CD4-positive, alpha-beta memory T cell (primary cell): Measurements from ENCODE around the gene ZDHHC17. TPM values are rescaled to one million over a fixed set of nuclear protein-coding genes. Genes with fewer than 3 reads are reported as not detected.
"Not testable (repeated sequence)": the region's sequence is repeated elsewhere in the genome, so short reads cannot be mapped to it uniquely, and the experiment has no call there.

ENCODE experiments used
- CTCF ChIA-PET: fragments of 350-600 bp; sonication (Branson Sonifier 250); formaldehyde crosslinking; loops from one replicate; lab custom pipeline; 2021; ENCODE audit warnings: inconsistent platforms; ENCODE audit not compliant: partially characterized antibody; lab: Charles Lee
- POLR2A ChIA-PET: fragments of 350-600 bp; sonication (Branson Sonifier 250); formaldehyde crosslinking; loops from one replicate; lab custom pipeline; 2021; ENCODE audit not compliant: partially characterized antibody; lab: Charles Lee
- DNase-seq, 5 donors: peaks; one replicate each; pipeline versions ENCODE4 v3.0.0 to v3.0.0-alpha.2; 2020 to 2022; ENCODE audit warnings: mixed read lengths in 1 of 5
- H3K27ac ChIP-seq: one replicate; pipeline ENCODE4 v1.7.0; 2013; ENCODE audit warnings: low read depth, low read length
- H3K27me3 ChIP-seq: 2 replicates; pipeline ENCODE4 v1.7.0; 2013; ENCODE audit warnings: mild to moderate bottlenecking, low read length, moderate library complexity; ENCODE audit not compliant: insufficient read depth
- H3K36me3 ChIP-seq: 2 replicates; pipeline ENCODE4 v1.7.0; 2013; ENCODE audit warnings: mild to moderate bottlenecking, low read length, moderate library complexity; ENCODE audit not compliant: insufficient read depth
- H3K4me1 ChIP-seq: 2 replicates; pipeline ENCODE4 v1.7.0; 2013; ENCODE audit warnings: mild to moderate bottlenecking, low read length, moderate library complexity; ENCODE audit not compliant: insufficient read depth
- H3K4me3 ChIP-seq, 2 donors: one replicate each; pipeline ENCODE4 v1.7.0; 2013; ENCODE audit warnings: low read length in 2 of 2, mild to moderate bottlenecking in 1 of 2
- H3K9me3 ChIP-seq, 2 donors: one replicate each; pipeline ENCODE4 v1.7.0; 2013; ENCODE audit warnings: low read length in 2 of 2, control low read depth in 1 of 2; ENCODE audit not compliant: control insufficient read depth in 1 of 2
- H3K27ac Mint-ChIP-seq, 7 donors: one replicate each; pipeline ENCODE4 v1.8.0; 2020 to 2021; ENCODE audit warnings: mixed read lengths in 7 of 7, mild to moderate bottlenecking in 6 of 7, inconsistent platforms in 3 of 7, moderate library complexity in 3 of 7
- H3K27me3 Mint-ChIP-seq, 2 donors: one replicate each; pipeline ENCODE4 v1.8.0; 2020 to 2021; ENCODE audit warnings: mixed read lengths in 2 of 2
- H3K36me3 Mint-ChIP-seq, 2 donors: one replicate each; pipeline ENCODE4 v1.8.0; 2020 to 2021; ENCODE audit warnings: mixed read lengths in 2 of 2, inconsistent platforms in 1 of 2, mild to moderate bottlenecking in 1 of 2
- H3K4me1 Mint-ChIP-seq, 4 donors: one replicate each; pipeline ENCODE4 v1.8.0; 2020 to 2021; ENCODE audit warnings: mixed read lengths in 4 of 4, mild to moderate bottlenecking in 1 of 4
- H3K4me3 Mint-ChIP-seq, 8 donors: one replicate each; pipeline ENCODE4 v1.8.0; 2020 to 2021; ENCODE audit warnings: mixed read lengths in 8 of 8, mild to moderate bottlenecking in 7 of 8, moderate library complexity in 6 of 8, inconsistent platforms in 3 of 8
- H3K9me3 Mint-ChIP-seq, 8 donors: one replicate each; pipeline ENCODE4 v1.8.0; 2020 to 2021; ENCODE audit warnings: mixed read lengths in 8 of 8, mild to moderate bottlenecking in 5 of 8, inconsistent platforms in 3 of 8, moderate library complexity in 1 of 8
- intact Hi-C: fragments of 100-400 bp; cut with micrococcal nuclease; formaldehyde crosslinking; loops from one replicate; pipeline ENCODE4 v1.15.1; 2023
- polyA plus RNA-seq, 2 donors: library from polyadenylated mRNA; unstranded; fragments of 300-500 nt; fragmentation: Illumina TruSeq; gene quantifications; one replicate each; pipeline ENCODE4 v1.2.3, GENCODE V29; 2021
- total RNA-seq, 2 experiments: library from RNA; stranded (reverse); gene quantifications; one replicate each; pipeline ENCODE4 v1.2.3, GENCODE V29; 2021

Gene ZDHHC17
- total and polyA plus RNA-seq, 4 experiments from 2014 or later, result 9.4 to 52.9 (median 32.6) TPM

DNA sequence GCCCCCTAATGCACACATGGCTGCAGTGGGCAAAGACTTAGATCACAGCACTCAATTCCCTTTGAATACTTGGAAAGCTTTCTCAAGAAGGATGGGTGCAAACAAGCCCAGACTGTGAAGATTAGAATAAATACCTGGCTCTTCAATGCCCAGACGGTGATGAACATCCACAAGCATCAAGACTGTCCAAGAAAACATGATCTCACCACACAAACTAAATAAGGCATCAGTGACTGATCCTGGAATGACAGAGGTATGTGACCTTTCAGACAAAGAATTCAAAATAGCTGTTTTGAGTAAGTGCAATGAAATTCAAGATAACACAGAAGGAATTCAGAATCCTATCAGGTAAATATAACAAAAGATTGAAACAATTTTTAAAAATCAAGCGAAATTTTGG, 43.8 kb upstream of the ZDHHC17 start:
- intact Hi-C loops, result no loop called here
- H3K9me3 Mint-ChIP-seq, result peaks cover 0 to 1% (median 0%) of the 10 kb centered on the region in 8 donors
- H3K36me3 ChIP-seq, result no peaks in the 10 kb centered on the region
- H3K27ac ChIP-seq, result no peak overlapping the region
- H3K4me1 Mint-ChIP-seq, result no peaks in the 10 kb centered on the region
- H3K4me1 ChIP-seq, result no peaks in the 10 kb centered on the region
- no peaks in the 10 kb centered on the region for H3K27me3 ChIP-seq
- H3K27me3 Mint-ChIP-seq, result peaks cover 1 to 5% of the 10 kb centered on the region in 2 donors
- H3K4me3 ChIP-seq, result no peak overlapping the region
- ChIA-PET CTCF (no interaction called here), POLR2A (no interaction called here)
- no peak overlapping the region for H3K4me3 Mint-ChIP-seq
- H3K36me3 Mint-ChIP-seq, result no peaks in the 10 kb centered on the region
- no peaks in the 10 kb centered on the region for H3K9me3 ChIP-seq
- H3K27ac Mint-ChIP-seq, result no peak overlapping the region
- DNase-seq, result no peak

DNA sequence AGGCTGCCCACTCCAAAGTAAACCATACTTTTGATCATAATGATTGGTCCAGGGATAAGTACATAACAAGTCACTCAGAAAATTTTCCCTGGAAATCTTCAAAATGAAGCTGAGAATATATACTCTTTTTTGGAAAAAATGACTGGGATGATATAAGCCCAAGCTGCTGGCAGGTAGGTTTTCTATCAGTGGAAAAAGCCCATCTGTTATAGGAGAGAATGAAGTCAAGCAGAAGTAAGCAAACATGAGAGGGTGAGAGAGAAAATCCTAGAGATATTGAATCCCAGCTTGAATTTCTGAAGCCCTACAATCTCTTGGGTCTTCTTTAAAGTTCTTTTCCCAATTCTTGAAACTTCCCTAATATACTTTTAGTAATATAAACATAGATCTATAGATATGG, 37.3 kb upstream of the ZDHHC17 start:
- POLR2A ChIA-PET, result no interaction called here
- no peak overlapping the region for H3K27ac ChIP-seq
- H3K4me1 Mint-ChIP-seq, result no peaks in the 10 kb centered on the region
- no peaks in the 10 kb centered on the region for H3K4me1 ChIP-seq
- no peaks in the 10 kb centered on the region for H3K36me3 ChIP-seq
- intact Hi-C loops, result no loop called here
- no peaks in the 10 kb centered on the region for H3K27me3 ChIP-seq
- H3K27me3 Mint-ChIP-seq, result no peaks in the 10 kb centered on the region
- CTCF ChIA-PET, result no interaction called here
- H3K4me3 ChIP-seq, result no peak overlapping the region
- no peaks in the 10 kb centered on the region for H3K9me3 ChIP-seq
- no peak for DNase-seq
- no peak overlapping the region for H3K4me3 Mint-ChIP-seq
- no peaks in the 10 kb centered on the region for H3K9me3 Mint-ChIP-seq
- no peak overlapping the region for H3K27ac Mint-ChIP-seq
- H3K36me3 Mint-ChIP-seq, result no peaks in the 10 kb centered on the region

GRCh38 chr12:76732188-76732587, 31.7 kb upstream of the ZDHHC17 start:
- not testable (repeated sequence) for H3K4me1 Mint-ChIP-seq

DNA sequence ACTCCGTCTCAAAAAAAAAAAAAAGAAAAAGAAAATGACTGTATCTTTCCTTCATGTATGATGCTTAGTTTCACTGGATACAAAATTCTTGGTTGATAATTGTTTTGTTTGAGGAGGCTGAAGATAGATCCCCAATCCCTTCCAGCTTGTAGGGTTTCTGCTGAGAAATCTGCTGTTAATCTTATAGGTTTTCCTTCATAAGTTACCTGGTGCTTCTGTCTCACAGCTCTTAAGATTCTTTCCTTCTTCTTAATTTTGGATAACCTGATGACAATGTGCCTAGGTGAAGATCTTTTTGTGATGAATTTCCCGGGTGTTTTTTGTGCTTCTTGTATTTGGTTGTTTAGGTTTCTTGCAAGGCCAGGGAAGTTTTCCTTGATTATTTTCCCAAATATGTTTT, 26.2 kb upstream of the ZDHHC17 start:
- peaks cover 6 to 16% of the 10 kb centered on the region in 2 donors for H3K27me3 Mint-ChIP-seq
- H3K36me3 Mint-ChIP-seq, H3K27me3 ChIP-seq, H3K4me1 Mint-ChIP-seq, DNase-seq, H3K9me3 ChIP-seq, H3K36me3 ChIP-seq, H3K4me3 ChIP-seq, H3K27ac Mint-ChIP-seq, CTCF ChIA-PET, H3K4me3 Mint-ChIP-seq, intact Hi-C loops, H3K4me1 ChIP-seq, H3K27ac ChIP-seq: not testable (repeated sequence)
- H3K9me3 Mint-ChIP-seq, result peaks cover 0 to 31% (median 22%) of the 10 kb centered on the region in 8 donors
- POLR2A ChIA-PET, result interaction anchor here (1.0 kb wide), 1 partner anchor 26 kb away, joined by 3 read pairs; no protein-coding TSS in a partner anchor

More at GRCh38 chr12:76732188-76732587, 31.7 kb upstream of the ZDHHC17 start:
- Mint-ChIP-seq H3K27ac (peak overlapping the region in 1 of 7 donors; percentile 68), H3K9me3 (peaks cover 0 to 20% (median 12%) of the 10 kb centered on the region in 8 donors), H3K4me3 (peak overlapping the region in 1 of 8 donors; percentile 21)
- DNase-seq, H3K27ac ChIP-seq, POLR2A ChIA-PET, H3K36me3 ChIP-seq, H3K4me1 ChIP-seq, intact Hi-C loops, H3K9me3 ChIP-seq, H3K36me3 Mint-ChIP-seq, H3K4me3 ChIP-seq, CTCF ChIA-PET, H3K27me3 ChIP-seq, H3K27me3 Mint-ChIP-seq: not testable (repeated sequence)

DNA sequence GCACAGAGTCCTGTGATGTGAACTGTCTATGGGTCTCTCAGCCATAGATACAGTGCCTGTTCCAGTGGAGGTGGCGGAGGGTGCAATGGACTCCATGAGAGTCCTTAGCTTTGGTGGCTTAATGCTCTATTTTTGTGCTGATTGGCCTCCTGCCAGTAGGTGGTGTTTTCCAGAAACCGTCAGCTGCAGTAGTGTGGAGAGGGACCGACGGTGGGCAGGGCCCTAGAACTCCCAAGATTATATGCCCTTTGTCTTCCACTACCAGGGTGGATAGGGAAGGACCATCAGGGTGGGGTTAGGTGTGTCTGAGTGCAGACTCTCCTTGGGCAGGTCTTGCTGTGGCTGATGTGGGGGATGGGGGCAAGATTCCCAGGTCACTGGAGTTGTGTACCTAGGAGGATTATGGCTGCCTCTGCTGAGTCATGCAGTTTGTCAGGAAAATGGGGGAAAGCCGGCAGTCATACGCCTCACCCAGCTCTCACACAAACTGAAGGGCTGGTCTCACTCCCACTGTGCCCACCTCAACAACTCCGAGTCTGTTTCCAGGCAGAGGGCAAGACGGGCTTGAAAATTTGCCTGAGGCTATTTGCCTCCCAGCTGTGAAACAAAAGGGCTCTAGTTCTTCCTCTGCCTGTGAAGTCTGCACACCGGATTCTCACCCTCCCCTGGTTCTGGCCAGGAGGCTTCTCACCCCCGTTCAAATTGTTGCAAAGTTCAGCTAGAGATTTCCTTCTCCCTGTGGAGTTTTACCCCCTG, 24.9 kb upstream of the ZDHHC17 start:
- ChIA-PET POLR2A (no interaction called here), CTCF (interaction anchor here (0.8 kb wide), 1 partner anchor 39 kb away, joined by 3 read pairs; no protein-coding TSS in a partner anchor)
- no peak for DNase-seq
- no peak overlapping the region for H3K4me3 Mint-ChIP-seq
- Histone ChIP-seq H3K4me3 (no peak overlapping the region), H3K27ac (no peak overlapping the region), H3K36me3 (no peaks in the 10 kb centered on the region), H3K4me1 (no peaks in the 10 kb centered on the region), H3K9me3 (no peaks in the 10 kb centered on the region), H3K27me3 (no peaks in the 10 kb centered on the region)
- intact Hi-C loops, result no loop called here
- peaks cover 4 to 5% of the 10 kb centered on the region in 2 donors for H3K36me3 Mint-ChIP-seq
- peaks cover 11 to 17% of the 10 kb centered on the region in 2 donors for H3K27me3 Mint-ChIP-seq
- H3K9me3 Mint-ChIP-seq, result peaks cover 0 to 28% (median 16%) of the 10 kb centered on the region in 8 donors
- H3K27ac Mint-ChIP-seq, result no peak overlapping the region
- no peaks in the 10 kb centered on the region for H3K4me1 Mint-ChIP-seq

- no peaks in the 10 kb centered on the region for H3K4me1 ChIP-seq
- Mint-ChIP-seq H3K27me3 (peaks cover 12 to 15% of the 10 kb centered on the region in 2 donors), H3K4me1 (no peaks in the 10 kb centered on the region), H3K9me3 (peaks cover 0 to 24% (median 16%) of the 10 kb centered on the region in 8 donors), H3K27ac (no peak overlapping the region), H3K4me3 (no peak overlapping the region), H3K36me3 (peaks cover 4 to 5% of the 10 kb centered on the region in 2 donors)
- POLR2A ChIA-PET, result no interaction called here
- H3K27me3 ChIP-seq, result no peaks in the 10 kb centered on the region
- no peaks in the 10 kb centered on the region for H3K9me3 ChIP-seq
- intact Hi-C loops, result no loop called here
- CTCF ChIA-PET, result no interaction called here
- no peak for DNase-seq
- H3K27ac ChIP-seq, result no peak overlapping the region
- no peak overlapping the region for H3K4me3 ChIP-seq
- no peaks in the 10 kb centered on the region for H3K36me3 ChIP-seq
Observed at GRCh38 chr12:76739896-76740295, 24.0 kb upstream of the ZDHHC17 start.

DNA sequence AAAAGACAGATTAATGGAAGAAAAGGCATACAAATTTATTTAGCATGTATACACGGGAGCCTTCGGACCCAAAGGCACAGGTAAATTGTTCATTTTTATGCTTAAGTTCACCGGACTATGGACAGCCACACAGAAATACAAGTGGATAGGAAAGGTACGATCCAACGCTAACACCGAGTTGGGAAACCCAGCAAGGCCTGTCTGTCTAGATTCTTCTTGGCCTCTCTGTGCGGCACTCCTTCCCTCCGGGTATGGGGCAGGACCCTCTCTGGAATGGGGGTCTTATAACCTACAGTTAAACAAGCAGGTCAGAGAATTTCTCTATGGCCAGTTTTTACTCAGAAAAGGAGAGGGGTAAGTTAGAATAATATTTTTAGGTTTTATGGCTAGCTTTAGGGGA, 23.4 kb upstream of the ZDHHC17 start:
- ChIA-PET CTCF (no interaction called here), POLR2A (no interaction called here)
- no peak overlapping the region for H3K4me3 Mint-ChIP-seq
- H3K4me1 ChIP-seq, result no peaks in the 10 kb centered on the region
- no peak for DNase-seq
- no peak overlapping the region for H3K27ac ChIP-seq
- no peaks in the 10 kb centered on the region for H3K36me3 ChIP-seq
- H3K27ac Mint-ChIP-seq, result no peak overlapping the region
- H3K4me3 ChIP-seq, result no peak overlapping the region
- no peaks in the 10 kb centered on the region for H3K4me1 Mint-ChIP-seq
- peaks cover 14 to 15% of the 10 kb centered on the region in 2 donors for H3K27me3 Mint-ChIP-seq
- peaks cover 4 to 5% of the 10 kb centered on the region in 2 donors for H3K36me3 Mint-ChIP-seq
- H3K9me3 Mint-ChIP-seq, result peaks cover 0 to 22% (median 16%) of the 10 kb centered on the region in 8 donors
- no peaks in the 10 kb centered on the region for H3K9me3 ChIP-seq
- intact Hi-C loops, result no loop called here
- no peaks in the 10 kb centered on the region for H3K27me3 ChIP-seq
